ENCODE measurements around the gene GAGE12F. TPM values are rescaled to one million over a fixed set of nuclear protein-coding genes. Genes with fewer than 3 reads are reported as not detected.

GAGE12F gene
- total RNA-seq, 2 donors from 2014 or later: not detected

Other genes with a start within 250 kb of the GAGE12F start
- gene GAGE12J, start 238.8 kb upstream of the GAGE12F start, total RNA-seq: not detected
- not detected for gene GAGE13, start 229.3 kb upstream of the GAGE12F start, total RNA-seq
- gene GAGE12C, start 28.7 kb upstream of the GAGE12F start, total RNA-seq: not detected
- gene GAGE12D, start 19.1 kb upstream of the GAGE12F start, total RNA-seq: not detected
- gene GAGE12E, start 9.6 kb upstream of the GAGE12F start, total RNA-seq: not detected
- gene GAGE12G, start 9.6 kb downstream of the GAGE12F start, total RNA-seq: not detected
- not detected for gene GAGE12H, start 19.1 kb downstream of the GAGE12F start, total RNA-seq
- gene GAGE2A, start 28.7 kb downstream of the GAGE12F start, total RNA-seq: not detected
- not detected for gene GAGE1, start 38.2 kb downstream of the GAGE12F start, total RNA-seq
- not detected for gene PAGE1, start 135.1 kb downstream of the GAGE12F start, total RNA-seq